DMS153 treated with DMSO at 0.1 percent for 48 hours (cell line): Measurements from ENCODE around the gene ALMS1.
"Not testable (repeated sequence)": the region's sequence is repeated elsewhere in the genome, so short reads cannot be mapped to it uniquely, and the experiment has no call there.

Experiments used
- DNase-seq: peaks from one replicate; lab custom pipeline; 2025; ENCODE audit not compliant: unreplicated experiment; lab: John Stamatoyannopoulos, UW

Gene ALMS1

GRCh38 chr2:73385504-73386341 lies at the start of gene ALMS1:
Gene ALMS1, plus strand, starts transcription at chr2:73385836. Its CDS starts 33 bp downstream, at chr2:73385869.
- peak; percentile 74 for DNase-seq

GRCh38 chr2:73337828-73338227 lies 47.8 kb upstream of the ALMS1 start:
- DNase-seq = no peak

- DNase-seq = no peak
These were observed 46.4 kb upstream of the ALMS1 start for GRCh38 chr2:73339201-73339600.

GRCh38 chr2:73341039-73341438 lies 44.6 kb upstream of the ALMS1 start:
- DNase-seq = no peak

- peak; percentile 14 for DNase-seq
These were observed 41.6 kb upstream of the ALMS1 start for GRCh38 chr2:73343992-73344391.

GRCh38 chr2:73344747-73345146 lies 40.9 kb upstream of the ALMS1 start:
- not testable (repeated sequence) for DNase-seq

GRCh38 chr2:73350035-73350691 lies 35.5 kb upstream of the ALMS1 start:
- DNase-seq = no peak

GRCh38 chr2:73356097-73356496 lies 29.5 kb upstream of the ALMS1 start:
- no peak for DNase-seq

- peak; percentile 15 for DNase-seq
These were observed 25.5 kb upstream of the ALMS1 start for GRCh38 chr2:73359915-73360697.

- DNase-seq = no peak
These were observed 19.6 kb upstream of the ALMS1 start for GRCh38 chr2:73366060-73366459.

GRCh38 chr2:73368781-73369180 lies 16.9 kb upstream of the ALMS1 start:
- no peak for DNase-seq

- no peak for DNase-seq
These were observed 15.3 kb upstream of the ALMS1 start for GRCh38 chr2:73370348-73370747.

- no peak for DNase-seq
These were observed 12.3 kb upstream of the ALMS1 start for GRCh38 chr2:73373344-73373743.

GRCh38 chr2:73374269-73374668 lies 11.4 kb upstream of the ALMS1 start:
- no peak for DNase-seq

- no peak for DNase-seq
These were observed 9.0 kb upstream of the ALMS1 start for GRCh38 chr2:73376681-73377080.

- no peak for DNase-seq
These were observed 2.6 kb upstream of the ALMS1 start for GRCh38 chr2:73383036-73383435.

- no peak for DNase-seq
These were observed 523 bp upstream of the ALMS1 start for GRCh38 chr2:73385123-73385503.

- no peak for DNase-seq
These were observed 769 bp downstream of the ALMS1 start for GRCh38 chr2:73386342-73386868.

GRCh38 chr2:73386894-73387636 lies 1.4 kb downstream of the ALMS1 start:
- no peak for DNase-seq

GRCh38 chr2:73402386-73403103 lies 16.9 kb downstream of the ALMS1 start:
- DNase-seq = no peak
